COLO829 (cell line): ENCODE results near the gene APPBP2.

Experiments used
- DNase-seq: peaks from one replicate; pipeline ENCODE4 v3.0.0; 2012; ENCODE audit warnings: low spot score

Gene APPBP2

DNA sequence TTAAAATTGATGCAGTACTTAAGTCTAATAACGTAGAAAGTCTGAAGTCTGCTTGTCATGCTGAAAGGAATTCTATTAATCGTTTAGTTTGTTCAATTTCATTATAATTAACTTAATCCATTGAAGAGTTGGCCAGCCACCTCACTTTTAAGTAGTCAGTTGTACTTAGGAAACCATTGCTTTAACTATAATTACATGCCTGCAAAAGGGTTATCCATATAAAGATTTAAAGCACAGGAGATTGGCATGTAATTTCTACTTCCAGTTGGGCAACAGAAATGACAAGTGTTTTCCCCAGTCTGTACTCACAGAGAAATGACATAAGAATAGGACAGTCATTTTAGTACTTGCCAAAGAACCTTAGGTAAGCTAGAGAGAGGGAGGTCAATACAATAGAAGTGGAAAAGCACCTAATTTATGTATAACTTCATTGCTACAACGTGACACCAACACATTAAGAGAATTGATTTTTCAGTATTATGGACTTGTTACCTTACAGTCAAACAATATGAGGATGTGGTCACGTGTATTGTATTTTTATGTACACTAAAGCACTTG lies 130.5 kb downstream of the APPBP2 start:
- no peak for DNase-seq

DNA sequence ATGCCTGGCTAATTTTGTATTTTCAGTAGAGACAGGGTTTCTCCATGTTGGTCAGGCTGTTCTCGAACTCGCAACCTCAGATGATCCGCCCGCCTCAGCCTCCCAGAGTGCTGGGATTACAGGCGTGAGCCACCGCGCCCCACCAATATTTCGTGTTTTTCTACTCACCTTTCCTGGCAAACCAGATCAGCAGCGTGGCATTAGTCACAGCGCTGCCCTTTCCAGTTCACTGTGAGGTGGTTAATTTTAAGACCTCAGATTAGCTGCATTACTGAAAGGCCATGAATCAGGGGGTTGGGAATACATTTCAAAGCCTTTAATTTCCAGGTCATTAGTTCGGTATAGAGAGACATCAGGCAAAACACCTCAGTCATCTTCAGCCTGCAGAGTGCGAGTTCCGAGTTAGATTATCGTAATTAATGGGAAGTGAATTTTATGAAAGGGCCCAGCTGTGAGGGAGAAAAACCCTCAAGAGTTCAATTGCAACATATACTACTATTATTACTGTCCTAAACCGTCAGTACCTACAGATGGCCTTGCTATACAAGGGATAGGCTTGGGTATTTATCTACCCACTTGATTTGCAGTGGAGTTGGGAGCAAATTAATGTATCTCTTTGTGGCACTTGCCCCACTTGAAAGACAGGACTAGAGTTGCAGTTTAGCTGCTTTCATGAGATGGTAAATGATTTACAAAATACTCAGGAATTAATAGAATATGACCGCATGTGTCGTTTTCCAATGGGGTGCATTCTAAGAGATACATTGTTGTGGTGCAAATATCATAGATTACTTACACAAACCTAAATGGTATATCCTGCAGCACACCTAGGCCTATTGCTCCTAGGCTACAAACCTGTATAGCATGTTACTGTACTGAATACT lies 132.0 kb downstream of the APPBP2 start:
- DNase-seq = no peak
